Epithelial cell of proximal tubule (primary cell): ENCODE measurements around the gene L1TD1. TPM values are rescaled to one million over a fixed set of nuclear protein-coding genes. Genes with fewer than 3 reads are reported as not detected.
"Not testable (repeated sequence)": the region's sequence is repeated elsewhere in the genome, so short reads cannot be mapped to it uniquely, and the experiment has no call there.

Experiments
- DNase-seq: peaks from one replicate; pipeline ENCODE4 v3.0.0-alpha.2; 2011; ENCODE audit warnings: low read depth
- H3K4me3 ChIP-seq: 2 replicates; pipeline ENCODE4 v1.5.1; 2011; ENCODE audit warnings: low read depth, mild to moderate bottlenecking, low read length
- CTCF ChIP-seq: conservative IDR thresholded peaks from 2 replicates; pipeline ENCODE4 v1.5.1; 2012; ENCODE audit warnings: low read depth, mild to moderate bottlenecking, low read length
- total RNA-seq: library from RNA; depleted of rRNA; stranded (reverse); fragments of >200 nt; gene quantifications from 2 replicates; pipeline ENCODE4 v1.2.3, GENCODE V29; 2015

The L1TD1 gene
- total RNA-seq, 1 donor from 2014 or later: 1.0 TPM

- no peak overlapping the region for H3K4me3 ChIP-seq
- DNase-seq: no peak
- no peak for TF ChIP-seq CTCF
Measured at GRCh38 chr1:62208970-62209369, 14.3 kb downstream of the L1TD1 start.

- no peak for TF ChIP-seq CTCF
- DNase-seq: no peak
Measured at GRCh38 chr1:62209931-62210595, 15.4 kb downstream of the L1TD1 start.

GRCh38 chr1:62210960-62211359, 16.3 kb downstream of the L1TD1 start:
- no peak for TF ChIP-seq CTCF
- no peak for DNase-seq
- H3K4me3 ChIP-seq: no peak overlapping the region

More at GRCh38 chr1:62209931-62210595, 15.4 kb downstream of the L1TD1 start:
- H3K4me3 ChIP-seq: no peak overlapping the region

GRCh38 chr1:62212411-62212810, 17.8 kb downstream of the L1TD1 start:
- no peak overlapping the region for H3K4me3 ChIP-seq
- TF ChIP-seq CTCF: no peak
- DNase-seq: no peak

GRCh38 chr1:62213075-62213914, 18.6 kb downstream of the L1TD1 start:
- H3K4me3 ChIP-seq: no peak overlapping the region
- no peak for TF ChIP-seq CTCF
- no peak for DNase-seq

GRCh38 chr1:62218604-62219003, 24.0 kb downstream of the L1TD1 start:
- no peak for DNase-seq
- TF ChIP-seq CTCF: no peak
- H3K4me3 ChIP-seq: no peak overlapping the region

- DNase-seq, H3K4me3 ChIP-seq: not testable (repeated sequence)
Measured at GRCh38 chr1:62220456-62220855, 25.8 kb downstream of the L1TD1 start.
